Peyer's patch (tissue), 4 donors: ENCODE results near the gene ARHGAP11B.
"Not testable (repeated sequence)": the region's sequence is repeated elsewhere in the genome, so short reads cannot be mapped to it uniquely, and the experiment has no call there.

Experiments
- CTCF ChIP-seq, 6 experiments: fragments of 450-650 bp in 4 of 6; fragments of 200-600 bp in 2 of 6; sonication (generic) in 1 of 6; IDR thresholded peaks; one replicate each; pipeline ENCODE4 v1.5.1; 2017 to 2019; ENCODE audit warnings: antibody characterized with exemption in 6 of 6, mild to moderate bottlenecking in 3 of 6, moderate library complexity in 1 of 6
- POLR2A ChIP-seq, 2 donors: fragments of 450-650 bp; IDR thresholded peaks; one replicate each; pipeline ENCODE4 v1.5.1; 2017; ENCODE audit warnings: antibody characterized with exemption in 2 of 2, mild to moderate bottlenecking in 2 of 2, moderate library complexity in 2 of 2

- TF ChIP-seq CTCF, POLR2A (IDR thresholded peaks at IDR 0.05): not testable (repeated sequence)
These were observed 46.4 kb upstream of the ARHGAP11B start for GRCh38 chr15:30579394-30579970.
